Liver (tissue), 9 donors: Measurements from ENCODE around the gene MAPKAPK2. TPM values are rescaled to one million over a fixed set of nuclear protein-coding genes. Genes with fewer than 3 reads are reported as not detected.

ENCODE experiments used
- DNase-seq: peaks from one replicate; pipeline ENCODE4 v3.0.0-alpha.2; 2017; ENCODE audit warnings: low spot score
- H3K27ac ChIP-seq, 2 donors: one replicate each; pipeline ENCODE4 v1.7.0; 2013; ENCODE audit warnings: inconsistent platforms in 2 of 2, low read length in 2 of 2, control low read depth in 1 of 2, low read depth in 1 of 2, mild to moderate bottlenecking in 1 of 2
- H3K27me3 ChIP-seq, 4 donors: one replicate each; pipeline versions ENCODE4 v1.6.1 to v1.7.0; 2013; ENCODE audit warnings: low read length in 3 of 4, inconsistent platforms in 1 of 4, mild to moderate bottlenecking in 1 of 4, moderate library complexity in 1 of 4; ENCODE audit not compliant: control insufficient read depth in 4 of 4, insufficient read depth in 4 of 4
- H3K36me3 ChIP-seq, 4 donors: one replicate each; pipeline versions ENCODE4 v1.6.1 to v1.7.0; 2013; ENCODE audit warnings: low read length in 3 of 4, mild to moderate bottlenecking in 3 of 4, low read depth in 1 of 4, moderate library complexity in 1 of 4; ENCODE audit not compliant: control insufficient read depth in 4 of 4, insufficient read depth in 3 of 4
- H3K4me1 ChIP-seq, 4 donors: one replicate each; pipeline versions ENCODE4 v1.6.1 to v1.7.0; 2013; ENCODE audit warnings: low read length in 3 of 4, mild to moderate bottlenecking in 3 of 4, moderate library complexity in 1 of 4; ENCODE audit not compliant: control insufficient read depth in 4 of 4, insufficient read depth in 4 of 4
- H3K4me3 ChIP-seq, 3 donors: one replicate each; pipeline versions ENCODE4 v1.6.1 to v1.7.0; 2013; ENCODE audit warnings: low read length in 3 of 3, control low read depth in 1 of 3, low read depth in 1 of 3, mild to moderate bottlenecking in 1 of 3
- H3K9ac ChIP-seq, 2 donors: one replicate each; pipeline ENCODE4 v1.7.0; 2013; ENCODE audit warnings: low read length in 2 of 2, mild to moderate bottlenecking in 2 of 2, moderate library complexity in 2 of 2, control low read depth in 1 of 2, low read depth in 1 of 2
- H3K9me3 ChIP-seq, 4 donors: one replicate each; pipeline versions ENCODE4 v1.6.1 to v1.7.0; 2013; ENCODE audit warnings: low read length in 3 of 4; ENCODE audit not compliant: control insufficient read depth in 4 of 4
- EGR1 ChIP-seq, 2 donors: IDR thresholded peaks; 2 replicates each; pipeline ENCODE4 v1.6.1; 2016 to 2018; ENCODE audit warnings: antibody characterized with exemption in 2 of 2, low read depth in 2 of 2
- GABPA ChIP-seq, 2 donors: IDR thresholded peaks in 1 of 2; conservative IDR thresholded peaks in 1 of 2; 2 replicates each; pipeline ENCODE4 v1.6.1; 2016; ENCODE audit warnings: antibody characterized with exemption in 2 of 2, mild to moderate bottlenecking in 1 of 2, moderate library complexity in 1 of 2
- HNF4A ChIP-seq, 2 donors: conservative IDR thresholded peaks; 2 replicates each; pipeline ENCODE4 v1.6.1; 2016; ENCODE audit warnings: antibody characterized with exemption in 2 of 2, mild to moderate bottlenecking in 2 of 2
- HNF4G ChIP-seq: IDR thresholded peaks from 2 replicates; pipeline ENCODE4 v1.6.1; 2016; ENCODE audit warnings: antibody characterized with exemption
- NR2F2 ChIP-seq: IDR thresholded peaks from 2 replicates; pipeline ENCODE4 v1.6.1; 2016; ENCODE audit warnings: antibody characterized with exemption
- RAD21 ChIP-seq, 2 donors: IDR thresholded peaks; 2 replicates each; pipeline ENCODE4 v1.6.1; 2016; ENCODE audit warnings: antibody characterized with exemption in 2 of 2, mild to moderate bottlenecking in 2 of 2
- RXRA ChIP-seq, 2 donors: IDR thresholded peaks; 2 replicates each; pipeline ENCODE4 v1.6.1; 2017 to 2018; ENCODE audit warnings: antibody characterized with exemption in 2 of 2, mild to moderate bottlenecking in 1 of 2
- SP1 ChIP-seq: IDR thresholded peaks from 2 replicates; pipeline ENCODE4 v1.6.1; 2018; ENCODE audit warnings: antibody characterized with exemption, mild to moderate bottlenecking
- YY1 ChIP-seq: IDR thresholded peaks from 2 replicates; pipeline ENCODE4 v1.6.1; 2016; ENCODE audit warnings: antibody characterized with exemption, mild to moderate bottlenecking
- WGBS: extraction: QIAGEN DNeasy Blood & Tissue Kit; methylation state at CpG from one replicate; pipeline ENCODE4 v1.1.7; 2013; 5-methylcytosine and 5-hydroxymethylcytosine counted together
- polyA plus RNA-seq, 2 donors: library from polyadenylated mRNA; stranded (reverse) in 1 of 2; unstranded in 1 of 2; fragments of 200-250 nt in 1 of 2; fragments of >200 nt in 1 of 2; fragmentation: Nextera tagmentation in 1 of 2; extraction: Ambion mirVana in 1 of 2; gene quantifications; one replicate each; pipeline versions ENCODE4 v1.2.1 to v1.2.3, GENCODE V29; 2013 to 2015
- total RNA-seq, 2 donors: library from RNA; depleted of rRNA; stranded (reverse); fragments of >200 nt; gene quantifications; one replicate each; pipeline ENCODE4 v1.2.3, GENCODE V29; 2014
- TF ChIP-seq, protein P1 (sequence below): fragments of 150-350 bp; IDR thresholded peaks from 2 replicates; pipeline ENCODE4 v1.5.1; 2017; ENCODE audit warnings: improper control_type of control experiment, low read depth, low read length; ENCODE audit not compliant: missing input control
- TF ChIP-seq, protein P2 (sequence below): IDR thresholded peaks from 2 replicates; pipeline ENCODE4 v1.6.1; 2016; ENCODE audit warnings: antibody characterized with exemption
- TF ChIP-seq, protein P3 (sequence below): IDR thresholded peaks from 2 replicates; pipeline ENCODE4 v1.6.1; 2016; ENCODE audit warnings: antibody characterized with exemption, mild to moderate bottlenecking
- TF ChIP-seq, protein P4 (sequence below): IDR thresholded peaks from 2 replicates; pipeline ENCODE4 v1.6.1; 2016; ENCODE audit warnings: antibody characterized with exemption
- donor health status: healthy.
- donor health status: healthy.
- donor health status: healthy.
- donor health status: healthy.
- donor health status: healthy.

The MAPKAPK2 gene
- total and polyA plus RNA-seq, 4 donors, result 7.5 to 24.5 (median 14.7) TPM

DNA sequence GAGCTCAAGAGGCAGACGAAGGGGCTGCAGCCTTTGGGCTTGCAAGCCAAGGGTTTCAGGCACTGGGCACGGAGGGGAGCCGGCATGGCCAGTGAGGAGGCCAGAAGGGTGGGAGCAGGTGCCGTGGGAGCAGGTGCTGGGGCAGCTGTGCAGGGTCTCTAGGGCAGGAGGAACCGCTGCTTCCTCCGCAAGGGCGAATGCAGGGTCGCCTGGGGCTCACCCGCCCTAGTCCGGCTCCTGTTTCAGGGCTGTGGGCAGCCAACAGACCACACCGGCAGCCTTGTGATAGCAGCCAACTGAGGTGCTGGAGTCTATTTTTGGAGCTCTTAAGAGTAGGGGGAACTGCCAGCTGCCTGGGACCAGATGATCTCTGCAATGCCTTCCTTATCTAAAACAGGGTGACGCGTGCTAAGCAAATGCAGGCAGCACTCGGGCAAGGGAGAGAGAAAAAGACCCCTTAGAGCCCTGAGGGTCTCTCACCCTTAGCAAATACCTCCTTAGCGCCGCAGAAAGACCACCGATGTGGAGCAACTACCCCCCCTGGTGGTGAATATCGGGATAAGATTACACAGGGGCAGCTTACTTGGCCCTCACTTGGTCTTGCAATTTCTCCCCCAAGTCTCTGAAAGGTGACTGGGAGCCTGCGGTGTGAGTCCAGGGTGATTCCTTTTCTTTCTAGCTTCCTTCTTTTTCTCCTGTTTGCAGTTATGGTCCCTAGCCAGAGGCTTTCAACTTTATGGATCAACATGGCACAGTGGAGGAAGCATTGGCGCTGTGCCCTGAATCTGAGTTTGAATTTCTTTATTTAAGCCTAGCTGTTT, 20.7 kb upstream of the MAPKAPK2 start:
- Histone ChIP-seq H3K27ac (no peak overlapping the region), H3K4me3 (no peak overlapping the region), H3K9ac (peak overlapping the region in 1 of 2 donors; percentile 18), H3K27me3 (no peaks in the 10 kb centered on the region), H3K9me3 (no peaks in the 10 kb centered on the region), H3K4me1 (peaks cover 0 to 30% (median 20%) of the 10 kb centered on the region in 4 donors), H3K36me3 (no peaks in the 10 kb centered on the region)
- TF ChIP-seq GABPA (IDR thresholded peaks at IDR 0.05 in 1 of 2, conservative IDR thresholded peaks at IDR 0.05 in 1 of 2) (no peak), EGR1 (IDR thresholded peaks at IDR 0.05; ENCODE audit: low read depth in 2 of 2) (no peak), RAD21 (IDR thresholded peaks at IDR 0.05) (peak; percentile 86 to 92), HNF4G (no peak)
- TF ChIP-seq, protein P1, sequence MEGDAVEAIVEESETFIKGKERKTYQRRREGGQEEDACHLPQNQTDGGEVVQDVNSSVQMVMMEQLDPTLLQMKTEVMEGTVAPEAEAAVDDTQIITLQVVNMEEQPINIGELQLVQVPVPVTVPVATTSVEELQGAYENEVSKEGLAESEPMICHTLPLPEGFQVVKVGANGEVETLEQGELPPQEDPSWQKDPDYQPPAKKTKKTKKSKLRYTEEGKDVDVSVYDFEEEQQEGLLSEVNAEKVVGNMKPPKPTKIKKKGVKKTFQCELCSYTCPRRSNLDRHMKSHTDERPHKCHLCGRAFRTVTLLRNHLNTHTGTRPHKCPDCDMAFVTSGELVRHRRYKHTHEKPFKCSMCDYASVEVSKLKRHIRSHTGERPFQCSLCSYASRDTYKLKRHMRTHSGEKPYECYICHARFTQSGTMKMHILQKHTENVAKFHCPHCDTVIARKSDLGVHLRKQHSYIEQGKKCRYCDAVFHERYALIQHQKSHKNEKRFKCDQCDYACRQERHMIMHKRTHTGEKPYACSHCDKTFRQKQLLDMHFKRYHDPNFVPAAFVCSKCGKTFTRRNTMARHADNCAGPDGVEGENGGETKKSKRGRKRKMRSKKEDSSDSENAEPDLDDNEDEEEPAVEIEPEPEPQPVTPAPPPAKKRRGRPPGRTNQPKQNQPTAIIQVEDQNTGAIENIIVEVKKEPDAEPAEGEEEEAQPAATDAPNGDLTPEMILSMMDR, result peak; percentile 74
- peak; percentile 84 for DNase-seq
- WGBS, result 26% methylated on average over 20 of the region's 20 CpGs

GRCh38 chr1:206664740-206665139, 20.0 kb upstream of the MAPKAPK2 start:
- Histone ChIP-seq H3K4me3 (no peak overlapping the region), H3K36me3 (no peaks in the 10 kb centered on the region), H3K9ac (no peak overlapping the region), H3K27ac (no peak overlapping the region), H3K4me1 (peaks cover 0 to 24% (median 16%) of the 10 kb centered on the region in 4 donors), H3K9me3 (no peaks in the 10 kb centered on the region), H3K27me3 (no peaks in the 10 kb centered on the region)
- DNase-seq, result no peak
- TF ChIP-seq EGR1 (IDR thresholded peaks at IDR 0.05; ENCODE audit: low read depth in 2 of 2) (no peak), NR2F2 (no peak), YY1 (no peak), HNF4G (no peak), HNF4A (conservative IDR thresholded peaks at IDR 0.05) (no peak), RXRA (IDR thresholded peaks at IDR 0.05) (no peak), GABPA (IDR thresholded peaks at IDR 0.05 in 1 of 2, conservative IDR thresholded peaks at IDR 0.05 in 1 of 2) (no peak), SP1 (no peak)
- TF ChIP-seq, protein P2, sequence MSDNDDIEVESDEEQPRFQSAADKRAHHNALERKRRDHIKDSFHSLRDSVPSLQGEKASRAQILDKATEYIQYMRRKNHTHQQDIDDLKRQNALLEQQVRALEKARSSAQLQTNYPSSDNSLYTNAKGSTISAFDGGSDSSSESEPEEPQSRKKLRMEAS, result no peak
- TF ChIP-seq, protein P3, sequence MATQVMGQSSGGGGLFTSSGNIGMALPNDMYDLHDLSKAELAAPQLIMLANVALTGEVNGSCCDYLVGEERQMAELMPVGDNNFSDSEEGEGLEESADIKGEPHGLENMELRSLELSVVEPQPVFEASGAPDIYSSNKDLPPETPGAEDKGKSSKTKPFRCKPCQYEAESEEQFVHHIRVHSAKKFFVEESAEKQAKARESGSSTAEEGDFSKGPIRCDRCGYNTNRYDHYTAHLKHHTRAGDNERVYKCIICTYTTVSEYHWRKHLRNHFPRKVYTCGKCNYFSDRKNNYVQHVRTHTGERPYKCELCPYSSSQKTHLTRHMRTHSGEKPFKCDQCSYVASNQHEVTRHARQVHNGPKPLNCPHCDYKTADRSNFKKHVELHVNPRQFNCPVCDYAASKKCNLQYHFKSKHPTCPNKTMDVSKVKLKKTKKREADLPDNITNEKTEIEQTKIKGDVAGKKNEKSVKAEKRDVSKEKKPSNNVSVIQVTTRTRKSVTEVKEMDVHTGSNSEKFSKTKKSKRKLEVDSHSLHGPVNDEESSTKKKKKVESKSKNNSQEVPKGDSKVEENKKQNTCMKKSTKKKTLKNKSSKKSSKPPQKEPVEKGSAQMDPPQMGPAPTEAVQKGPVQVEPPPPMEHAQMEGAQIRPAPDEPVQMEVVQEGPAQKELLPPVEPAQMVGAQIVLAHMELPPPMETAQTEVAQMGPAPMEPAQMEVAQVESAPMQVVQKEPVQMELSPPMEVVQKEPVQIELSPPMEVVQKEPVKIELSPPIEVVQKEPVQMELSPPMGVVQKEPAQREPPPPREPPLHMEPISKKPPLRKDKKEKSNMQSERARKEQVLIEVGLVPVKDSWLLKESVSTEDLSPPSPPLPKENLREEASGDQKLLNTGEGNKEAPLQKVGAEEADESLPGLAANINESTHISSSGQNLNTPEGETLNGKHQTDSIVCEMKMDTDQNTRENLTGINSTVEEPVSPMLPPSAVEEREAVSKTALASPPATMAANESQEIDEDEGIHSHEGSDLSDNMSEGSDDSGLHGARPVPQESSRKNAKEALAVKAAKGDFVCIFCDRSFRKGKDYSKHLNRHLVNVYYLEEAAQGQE, result no peak
- TF ChIP-seq, protein P4, sequence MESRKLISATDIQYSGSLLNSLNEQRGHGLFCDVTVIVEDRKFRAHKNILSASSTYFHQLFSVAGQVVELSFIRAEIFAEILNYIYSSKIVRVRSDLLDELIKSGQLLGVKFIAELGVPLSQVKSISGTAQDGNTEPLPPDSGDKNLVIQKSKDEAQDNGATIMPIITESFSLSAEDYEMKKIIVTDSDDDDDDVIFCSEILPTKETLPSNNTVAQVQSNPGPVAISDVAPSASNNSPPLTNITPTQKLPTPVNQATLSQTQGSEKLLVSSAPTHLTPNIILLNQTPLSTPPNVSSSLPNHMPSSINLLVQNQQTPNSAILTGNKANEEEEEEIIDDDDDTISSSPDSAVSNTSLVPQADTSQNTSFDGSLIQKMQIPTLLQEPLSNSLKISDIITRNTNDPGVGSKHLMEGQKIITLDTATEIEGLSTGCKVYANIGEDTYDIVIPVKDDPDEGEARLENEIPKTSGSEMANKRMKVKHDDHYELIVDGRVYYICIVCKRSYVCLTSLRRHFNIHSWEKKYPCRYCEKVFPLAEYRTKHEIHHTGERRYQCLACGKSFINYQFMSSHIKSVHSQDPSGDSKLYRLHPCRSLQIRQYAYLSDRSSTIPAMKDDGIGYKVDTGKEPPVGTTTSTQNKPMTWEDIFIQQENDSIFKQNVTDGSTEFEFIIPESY, result no peak
- WGBS, result 57% methylated on average over 6 of the region's 6 CpGs
